CD14-positive monocyte (primary cell): ENCODE results near the gene CDC73. TPM values are rescaled to one million over a fixed set of nuclear protein-coding genes. Genes with fewer than 3 reads are reported as not detected.

ENCODE experiments used
- DNase-seq, 3 donors: peaks; one replicate each; pipeline ENCODE4 v3.0.0-alpha.2; 2011 to 2022
- H2AFZ ChIP-seq: 2 replicates; pipeline ENCODE4 v1.6.0; 2012; ENCODE audit warnings: mild to moderate bottlenecking, low read depth, low read length, inconsistent platforms; ENCODE audit not compliant: insufficient read depth, poor library complexity, severe bottlenecking
- H3K27ac ChIP-seq, 2 donors: 1 replicate in 1 of 2; 2 replicates in 1 of 2; pipeline ENCODE4 v1.5.1; 2012 to 2013; ENCODE audit warnings: low read length in 2 of 2, control low read depth in 1 of 2, inconsistent platforms in 1 of 2, low read depth in 1 of 2, mild to moderate bottlenecking in 1 of 2
- H3K27me3 ChIP-seq, 2 donors: one replicate each; pipeline versions ENCODE4 v1.6.0 to v1.6.1; 2011 to 2013; ENCODE audit warnings: low read length in 2 of 2; ENCODE audit not compliant: control insufficient read depth in 2 of 2, insufficient read depth in 2 of 2
- H3K36me3 ChIP-seq, 2 donors: replicated peaks in 1 of 2; 1 replicate in 1 of 2; 2 replicates in 1 of 2; pipeline versions ENCODE4 v1.5.1 to v1.6.1; 2012 to 2013; ENCODE audit warnings: low read length in 2 of 2, control low read depth in 1 of 2, inconsistent platforms in 1 of 2, mild to moderate bottlenecking in 1 of 2; ENCODE audit not compliant: insufficient read depth in 2 of 2, control insufficient read depth in 1 of 2
- H3K4me1 ChIP-seq, 2 donors: 1 replicate in 1 of 2; 2 replicates in 1 of 2; pipeline versions ENCODE4 v1.5.1 to v1.6.1; 2012 to 2013; ENCODE audit warnings: low read length in 2 of 2, control low read depth in 1 of 2, inconsistent platforms in 1 of 2, mild to moderate bottlenecking in 1 of 2, moderate library complexity in 1 of 2; ENCODE audit not compliant: insufficient read depth in 2 of 2, control insufficient read depth in 1 of 2
- H3K4me2 ChIP-seq: replicated peaks from 2 replicates; pipeline ENCODE3; 2012; ENCODE audit warnings: low read length, moderate library complexity, mild to moderate bottlenecking; ENCODE audit not compliant: poor library complexity, severe bottlenecking; ENCODE audit errors: extremely low read depth
- H3K4me3 ChIP-seq, 3 experiments: fragments of 200-600 bp in 1 of 3; sonication (generic) in 1 of 3; replicated peaks in 1 of 3; 1 replicate in 2 of 3; 2 replicates in 1 of 3; pipeline ENCODE4 v1.5.1; 2011 to 2013; ENCODE audit warnings: low read length in 3 of 3, mild to moderate bottlenecking in 3 of 3, control low read depth in 2 of 3, low read depth in 2 of 3, inconsistent platforms in 1 of 3, moderate library complexity in 1 of 3
- H3K79me2 ChIP-seq: 2 replicates; pipeline ENCODE4 v1.6.0; 2012; ENCODE audit warnings: mild to moderate bottlenecking, control low read depth, inconsistent platforms, low read length, moderate library complexity; ENCODE audit not compliant: insufficient read depth
- H3K9ac ChIP-seq: 2 replicates; pipeline ENCODE4 v1.6.0; 2017; ENCODE audit warnings: low read length, mild to moderate bottlenecking; ENCODE audit not compliant: insufficient read depth, poor library complexity, severe bottlenecking
- H3K9me3 ChIP-seq, 2 donors: replicated peaks in 1 of 2; 1 replicate in 1 of 2; 2 replicates in 1 of 2; pipeline versions ENCODE4 v1.5.1 to v1.6.1; 2012 to 2013; ENCODE audit warnings: low read length in 2 of 2, control low read depth in 1 of 2; ENCODE audit not compliant: control insufficient read depth in 1 of 2, insufficient read depth in 1 of 2
- H4K20me1 ChIP-seq: 2 replicates; pipeline ENCODE4 v1.6.0; 2012; ENCODE audit warnings: mild to moderate bottlenecking, low read length, control low read depth, moderate library complexity; ENCODE audit not compliant: insufficient read depth
- H3K27ac Mint-ChIP-seq, 7 donors: one replicate each; pipeline ENCODE4 v1.8.0; 2020; ENCODE audit warnings: mild to moderate bottlenecking in 7 of 7, mixed read lengths in 7 of 7, moderate library complexity in 6 of 7, inconsistent platforms in 2 of 7
- H3K27me3 Mint-ChIP-seq, 3 donors: one replicate each; pipeline ENCODE4 v1.8.0; 2021 to 2022; ENCODE audit warnings: low read depth in 3 of 3, mild to moderate bottlenecking in 3 of 3, mixed read lengths in 3 of 3, moderate library complexity in 3 of 3, inconsistent platforms in 1 of 3
- H3K36me3 Mint-ChIP-seq, 2 donors: one replicate each; pipeline ENCODE4 v1.8.0; 2020; ENCODE audit warnings: mixed read lengths in 2 of 2, inconsistent platforms in 1 of 2, mild to moderate bottlenecking in 1 of 2
- H3K4me1 Mint-ChIP-seq: one replicate; pipeline ENCODE4 v1.8.0; 2020; ENCODE audit warnings: mild to moderate bottlenecking, mixed read lengths
- H3K4me3 Mint-ChIP-seq, 2 donors: one replicate each; pipeline ENCODE4 v1.8.0; 2020; ENCODE audit warnings: mild to moderate bottlenecking in 2 of 2, mixed read lengths in 2 of 2, moderate library complexity in 1 of 2
- H3K9me3 Mint-ChIP-seq, 7 donors: one replicate each; pipeline ENCODE4 v1.8.0; 2020 to 2022; ENCODE audit warnings: mixed read lengths in 7 of 7, mild to moderate bottlenecking in 6 of 7, moderate library complexity in 6 of 7, inconsistent platforms in 2 of 7
- CTCF ChIP-seq: fragments of 200-600 bp; IDR thresholded peaks from one replicate; pipeline ENCODE4 v1.8.0; 2022; ENCODE audit warnings: antibody characterized with exemption, mild to moderate bottlenecking
- WGBS: methylation state at CpG from one replicate; pipeline ENCODE4 v1.1.5; 2013; ENCODE audit warnings: missing lambda C conversion rate; ENCODE audit not compliant: insufficient coverage; 5-methylcytosine and 5-hydroxymethylcytosine counted together
- intact Hi-C, 2 donors: fragments of 100-400 bp; cut with micrococcal nuclease; formaldehyde crosslinking; loops; one replicate each; pipeline versions ENCODE4 v1.15.0 to v1.15.1; 2023
- polyA plus RNA-seq, 3 donors: library from polyadenylated mRNA; depleted of rRNA in 1 of 3; unstranded in 2 of 3; stranded (reverse) in 1 of 3; fragments of 300-500 nt in 2 of 3; fragments of >200 nt in 1 of 3; fragmentation: Illumina TruSeq in 2 of 3; gene quantifications; 1 replicate in 2 of 3; 2 replicates in 1 of 3; pipeline ENCODE4 v1.2.3, GENCODE V29; 2012 to 2021

The CDC73 gene
- polyA plus RNA-seq, 3 donors, result 14.2 to 60.3 (median 57.2) TPM

- no peak overlapping the region for H3K27ac ChIP-seq
- no peaks in the 10 kb centered on the region for H3K36me3 Mint-ChIP-seq
- peaks cover 0 to 2% (median 0%) of the 10 kb centered on the region in 7 donors for H3K9me3 Mint-ChIP-seq
- no peak for TF ChIP-seq CTCF
- no peak for DNase-seq
- H3K4me3 ChIP-seq, result no peak overlapping the region
- no peaks in the 10 kb centered on the region for H3K36me3 ChIP-seq
- H3K27me3 ChIP-seq, result no peaks in the 10 kb centered on the region
- H2AFZ ChIP-seq, result no peak overlapping the region
- no CpG with 5 or more reads among the region's 3 CpGs for WGBS
- intact Hi-C loops, result no loop called here
- no peaks in the 10 kb centered on the region for H3K9me3 ChIP-seq
- H3K27ac Mint-ChIP-seq, result no peak overlapping the region
- peaks cover 8% of the 10 kb centered on the region for H4K20me1 ChIP-seq
- peaks cover 17% of the 10 kb centered on the region for H3K4me1 Mint-ChIP-seq
- no peak overlapping the region for H3K4me3 Mint-ChIP-seq
- peaks cover 2 to 7% (median 3%) of the 10 kb centered on the region in 3 donors for H3K27me3 Mint-ChIP-seq
- H3K9ac ChIP-seq, result no peak overlapping the region
- H3K4me2 ChIP-seq, result no peak overlapping the region
- peaks cover 13 to 16% of the 10 kb centered on the region in 2 donors for H3K4me1 ChIP-seq
- peaks cover 9% of the 10 kb centered on the region for H3K79me2 ChIP-seq
Observed at GRCh38 chr1:193118194-193118593, 3.6 kb upstream of the CDC73 start.

GRCh38 chr1:193118803-193119730 is 2.8 kb upstream of the CDC73 start:
- H3K4me3 Mint-ChIP-seq, result no peak overlapping the region
- H3K4me2 ChIP-seq, result no peak overlapping the region
- H3K9me3 ChIP-seq, result no peaks in the 10 kb centered on the region
- TF ChIP-seq CTCF, result no peak
- no peaks in the 10 kb centered on the region for H3K36me3 Mint-ChIP-seq
- no peak overlapping the region for H3K27ac ChIP-seq
- peaks cover 16 to 24% of the 10 kb centered on the region in 2 donors for H3K4me1 ChIP-seq
- intact Hi-C loops, result no loop called here
- H3K27me3 Mint-ChIP-seq, result peaks cover 2 to 7% (median 3%) of the 10 kb centered on the region in 3 donors
- 100% methylated on average over 1 of the region's 4 CpGs for WGBS
- peaks cover 17% of the 10 kb centered on the region for H3K79me2 ChIP-seq
- peaks cover 17% of the 10 kb centered on the region for H4K20me1 ChIP-seq
- H2AFZ ChIP-seq, result peak overlapping the region; percentile 24
- H3K27me3 ChIP-seq, result no peaks in the 10 kb centered on the region
- H3K4me3 ChIP-seq, result no peak overlapping the region
- H3K4me1 Mint-ChIP-seq, result peaks cover 26% of the 10 kb centered on the region
- no peak for DNase-seq
- H3K9ac ChIP-seq, result no peak overlapping the region
- peaks cover 0 to 2% (median 0%) of the 10 kb centered on the region in 7 donors for H3K9me3 Mint-ChIP-seq
- H3K36me3 ChIP-seq, result no peaks in the 10 kb centered on the region
- H3K27ac Mint-ChIP-seq, result no peak overlapping the region
